Ovary (tissue), 9 donors: ENCODE data around the gene IL1RAP. TPM values are rescaled to one million over a fixed set of nuclear protein-coding genes. Genes with fewer than 3 reads are reported as not detected.

Source experiments
- DNase-seq, 5 donors: peaks; one replicate each; pipeline ENCODE4 v3.0.0-alpha.2; 2019 to 2020
- H3K27ac ChIP-seq, 2 donors: fragments of 200-600 bp; one replicate each; pipeline versions ENCODE4 v1.5.1 to v1.8.0; 2019 to 2022
- H3K27me3 ChIP-seq: fragments of 200-600 bp; one replicate; pipeline ENCODE4 v1.8.0; 2022
- H3K36me3 ChIP-seq: fragments of 200-600 bp; sonication (generic); one replicate; pipeline ENCODE4 v1.5.1; 2019
- H3K4me1 ChIP-seq: one replicate; pipeline ENCODE4 v1.8.1; 2013; ENCODE audit warnings: mild to moderate bottlenecking, moderate library complexity; ENCODE audit not compliant: insufficient read depth
- H3K4me3 ChIP-seq: fragments of 200-600 bp; sonication (generic); one replicate; pipeline ENCODE4 v1.5.1; 2017
- H3K9me3 ChIP-seq, 2 donors: fragments of 200-600 bp in 1 of 2; sonication (generic) in 1 of 2; one replicate each; pipeline versions ENCODE4 v1.5.1 to v1.8.1; 2013 to 2019; ENCODE audit warnings: mild to moderate bottlenecking in 1 of 2, moderate library complexity in 1 of 2
- CTCF ChIP-seq, 3 donors: fragments of 450-650 bp in 2 of 3; fragments of 200-600 bp in 1 of 3; IDR thresholded peaks; one replicate each; pipeline versions ENCODE4 v1.5.1 to v1.8.0; 2016 to 2022; ENCODE audit warnings: antibody characterized with exemption in 3 of 3, mild to moderate bottlenecking in 1 of 3
- EP300 ChIP-seq: sonication (generic); formaldehyde crosslinking; IDR thresholded peaks from one replicate; pipeline ENCODE4 v1.6.1; 2017; ENCODE audit warnings: antibody characterized with exemption
- POLR2A ChIP-seq: fragments of 450-650 bp; IDR thresholded peaks from one replicate; pipeline ENCODE4 v1.6.1; 2017; ENCODE audit warnings: antibody characterized with exemption, mild to moderate bottlenecking, moderate library complexity
- WGBS, 3 donors: extraction: QIAGEN DNeasy Blood & Tissue Kit in 1 of 3; methylation state at CpG; one replicate each; pipeline versions ENCODE4 v1.1.5 to v1.1.7; 2013 to 2017; 5-methylcytosine and 5-hydroxymethylcytosine counted together
- intact Hi-C, 4 donors: fragments of 100-400 bp; cut with DNase I; formaldehyde crosslinking; loops; one replicate each; pipeline versions ENCODE4 v1.11.0 to v1.15.1; 2022 to 2023
- polyA plus RNA-seq, 2 donors: library from polyadenylated mRNA; stranded (reverse); fragments of 200-250 nt in 1 of 2; fragments of 350-450 nt in 1 of 2; fragmentation: Illumina TruSeq in 1 of 2; extraction: RNeasy Lipid Tissue Mini Kit (QIAGEN cat#74804) in 1 of 2; gene quantifications; one replicate each; pipeline ENCODE4 v1.2.3, GENCODE V29; 2013 to 2014
- total RNA-seq, 7 donors: library from RNA; depleted of rRNA in 2 of 7; stranded (reverse); fragments of >200 nt in 2 of 7; fragmentation: NEBNext Ultra II Directional in 3 of 7; extraction: Animal tissue kit (Norgen Biotek cat#: 25700) in 3 of 7; gene quantifications; one replicate each; pipeline versions ENCODE4 v1.1.0 to v1.2.4, GENCODE V29; 2016 to 2023
- donor health status: DM: no; HTN: no; CAD: no; lungs with moderate emphysema.
- donor health status: DM: no; HTN: no; CAD: no.
- donor health status: Bipolar disorder and iron deficiency.
- donor health status: DM: yes; HTN: yes; CAD: no.
- donor health status: DM: no; HTN: no; CAD: no.
- donor health status: DM: yes; HTN: yes; CAD: no.

Gene IL1RAP
- total and polyA plus RNA-seq, 9 donors = 3.2 to 20.3 (median 7.8) TPM

DNA sequence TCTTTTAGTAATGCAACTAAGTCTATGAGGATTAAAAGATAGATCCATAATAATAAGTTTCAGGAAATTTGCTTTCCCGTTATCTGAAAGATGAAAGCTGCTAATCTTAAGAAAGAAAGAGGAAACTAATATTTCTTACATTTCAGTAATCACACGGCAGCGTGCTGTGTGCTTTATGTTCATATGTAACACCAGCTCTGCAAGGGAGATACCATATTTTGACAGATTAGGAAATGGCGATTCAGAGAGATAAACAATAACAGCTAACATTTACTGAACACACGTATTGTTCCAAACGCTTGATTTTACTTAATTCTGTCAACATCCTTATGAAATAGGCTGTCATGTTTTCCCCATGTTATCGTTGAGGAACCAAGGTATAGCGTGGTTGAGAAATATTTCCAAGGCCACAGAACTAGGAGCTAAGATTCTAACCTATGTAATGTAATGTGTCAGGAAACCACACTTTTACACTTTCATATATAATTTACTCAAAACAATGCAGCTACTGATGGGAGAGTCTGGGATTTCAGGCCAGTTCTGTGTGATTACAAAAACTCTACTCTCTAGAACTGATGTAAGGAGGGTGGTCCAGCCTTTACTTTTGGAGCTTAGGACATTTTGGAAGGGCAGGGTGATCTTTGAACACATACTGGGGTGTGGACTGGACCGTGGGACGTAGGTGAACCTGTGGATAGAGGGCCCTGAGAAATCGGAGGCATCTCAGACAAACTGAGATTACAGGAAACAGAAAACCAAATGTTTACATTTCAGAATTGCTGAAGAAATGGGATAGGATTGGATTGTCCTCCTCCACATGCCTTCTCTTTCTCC, 100.6 kb downstream of the IL1RAP start:
- no peak for DNase-seq
- TF ChIP-seq POLR2A = no peak
- Histone ChIP-seq H3K4me1 (no peaks in the 10 kb centered on the region), H3K9me3 (no peaks in the 10 kb centered on the region), H3K4me3 (no peak overlapping the region), H3K27ac (no peak overlapping the region), H3K36me3 (no peaks in the 10 kb centered on the region), H3K27me3 (no peaks in the 10 kb centered on the region)
- intact Hi-C loops = no loop called here
- 46 to 57% (median 48%) methylated on average over 11 of the region's 11 CpGs for WGBS, 3 donors

- 64 to 82% (median 68%) methylated on average over 1 of the region's 1 CpG for WGBS, 3 donors
- H3K9me3 ChIP-seq = no peaks in the 10 kb centered on the region
- DNase-seq = no peak
- no peaks in the 10 kb centered on the region for H3K4me1 ChIP-seq
- intact Hi-C loops = no loop called here
- no peaks in the 10 kb centered on the region for H3K36me3 ChIP-seq
- H3K27me3 ChIP-seq = no peaks in the 10 kb centered on the region
- H3K27ac ChIP-seq = no peak overlapping the region
- no peak for TF ChIP-seq EP300
- TF ChIP-seq CTCF (IDR thresholded peaks at IDR 0.05) = no peak
- H3K4me3 ChIP-seq = no peak overlapping the region
Observed at GRCh38 chr3:190615060-190615384, 101.1 kb downstream of the IL1RAP start.

GRCh38 chr3:190615607-190616006, 101.7 kb downstream of the IL1RAP start:
- TF ChIP-seq POLR2A (no peak), CTCF (IDR thresholded peaks at IDR 0.05) (no peak), EP300 (no peak)
- Histone ChIP-seq H3K27ac (no peak overlapping the region), H3K4me3 (no peak overlapping the region), H3K9me3 (no peaks in the 10 kb centered on the region), H3K36me3 (no peaks in the 10 kb centered on the region), H3K27me3 (no peaks in the 10 kb centered on the region), H3K4me1 (no peaks in the 10 kb centered on the region)
- no peak for DNase-seq
- WGBS, 3 donors = 4 to 20% (median 17%) methylated on average over 1 of the region's 1 CpG
- intact Hi-C loops = no loop called here

DNA sequence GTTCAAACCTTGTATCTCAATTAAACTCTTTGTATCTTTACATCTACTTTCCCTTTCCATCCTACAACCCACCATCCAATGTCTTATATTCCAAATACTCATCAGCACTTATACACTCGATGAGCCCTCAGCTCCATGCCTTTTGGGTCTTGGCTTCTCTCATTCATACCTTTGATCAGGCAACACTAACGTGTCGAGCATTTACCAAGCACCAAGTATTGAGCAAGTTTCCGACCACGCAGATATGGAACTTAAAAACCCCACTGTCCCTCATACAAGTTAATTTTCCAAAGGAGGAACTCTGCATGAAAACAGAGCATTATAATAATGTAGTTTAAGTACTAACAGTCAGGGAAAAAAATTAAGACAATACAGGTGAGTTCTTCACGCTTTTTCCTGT, 102.8 kb downstream of the IL1RAP start:
- intact Hi-C loops = no loop called here
- DNase-seq = no peak
- Histone ChIP-seq H3K27ac (no peak overlapping the region), H3K9me3 (no peaks in the 10 kb centered on the region), H3K4me3 (no peak overlapping the region), H3K36me3 (no peaks in the 10 kb centered on the region), H3K4me1 (no peaks in the 10 kb centered on the region), H3K27me3 (no peaks in the 10 kb centered on the region)
- TF ChIP-seq CTCF (IDR thresholded peaks at IDR 0.05) (no peak), EP300 (no peak), POLR2A (no peak)
- WGBS, 3 donors = 78 to 79% (median 78%) methylated on average over 6 of the region's 6 CpGs

DNA sequence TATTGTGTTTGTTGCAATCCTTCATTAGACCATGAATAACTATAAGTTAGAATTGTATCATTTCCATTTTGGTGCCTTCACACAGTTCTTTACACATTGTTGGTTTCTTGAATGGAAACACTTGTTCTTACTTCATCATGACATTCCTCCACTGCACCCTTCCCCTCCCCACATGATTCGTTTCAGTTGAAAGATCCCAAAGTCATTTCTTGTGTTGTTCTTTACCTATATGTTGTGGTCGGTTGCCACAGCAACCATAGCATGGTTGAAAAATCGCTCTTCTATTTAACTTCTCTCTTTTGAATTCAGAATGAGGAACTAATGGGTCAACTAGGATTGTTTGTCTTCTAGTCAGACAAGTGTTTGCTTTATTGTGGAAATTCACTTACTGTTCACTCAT, 103.3 kb downstream of the IL1RAP start:
- no peak for DNase-seq
- 85 to 87% (median 86%) methylated on average over 3 of the region's 3 CpGs for WGBS, 3 donors
- H3K9me3 ChIP-seq = no peaks in the 10 kb centered on the region

More for the DNA sequence above, 103.3 kb downstream of the IL1RAP start:
- H3K4me3 ChIP-seq = no peak overlapping the region
- no peaks in the 10 kb centered on the region for H3K4me1 ChIP-seq
- TF ChIP-seq POLR2A = no peak
- no peak for TF ChIP-seq EP300
- TF ChIP-seq CTCF (IDR thresholded peaks at IDR 0.05) = no peak
- no peaks in the 10 kb centered on the region for H3K27me3 ChIP-seq
- no peaks in the 10 kb centered on the region for H3K36me3 ChIP-seq
- H3K27ac ChIP-seq = no peak overlapping the region
- intact Hi-C loops = no loop called here
